H7 (cell line): Measurements from ENCODE around the gene IRF4. TPM values are rescaled to one million over a fixed set of nuclear protein-coding genes. Genes with fewer than 3 reads are reported as not detected.
A peak's percentile ranks its signal among the peaks of the same experiment; 100 is the strongest.

Experiments
- DNase-seq: peaks from one replicate; pipeline ENCODE4 v3.0.0; 2012
- H3K27me3 ChIP-seq: 2 replicates; pipeline ENCODE4 v1.6.0; 2011; ENCODE audit warnings: mild to moderate bottlenecking, low read length; ENCODE audit not compliant: control insufficient read depth, insufficient read depth
- H3K36me3 ChIP-seq: replicated peaks from 2 replicates; pipeline ENCODE4 v1.5.1; 2011; ENCODE audit warnings: low read length; ENCODE audit not compliant: control insufficient read depth, insufficient read depth
- H3K4me3 ChIP-seq: 2 replicates; pipeline ENCODE4 v1.5.1; 2011; ENCODE audit warnings: low read depth, mild to moderate bottlenecking, control low read depth, low read length, moderate library complexity; ENCODE audit not compliant: insufficient read depth
- total RNA-seq: library from RNA; depleted of rRNA; stranded (reverse); fragments of >200 nt; shearing (Covaris generic); gene quantifications from 2 replicates; pipeline ENCODE4 v1.2.3, GENCODE V29; 2014

IRF4 gene
- total RNA-seq, 1 experiment from 2014 or later = 1.1 TPM

GRCh38 chr6:390914-391558 lies 516 bp upstream of the IRF4 start:
- DNase-seq = peak; percentile 85
- H3K27me3 ChIP-seq = peaks cover 60% of the 10 kb centered on the region
- no peaks in the 10 kb centered on the region for H3K36me3 ChIP-seq
- peak overlapping the region; percentile 57 for H3K4me3 ChIP-seq

- peaks cover 60% of the 10 kb centered on the region for H3K27me3 ChIP-seq
- H3K4me3 ChIP-seq = peak overlapping the region; percentile 57
- peak; percentile 85 for DNase-seq
- H3K36me3 ChIP-seq = no peaks in the 10 kb centered on the region
Measured at GRCh38 chr6:392441-393390, 1.2 kb downstream of the IRF4 start.

GRCh38 chr6:393391-394221 lies 2.1 kb downstream of the IRF4 start:
- peak; percentile 60 for DNase-seq
- Histone ChIP-seq H3K4me3 (peak overlapping the region; percentile 57), H3K36me3 (no peaks in the 10 kb centered on the region), H3K27me3 (peaks cover 59% of the 10 kb centered on the region)

- Histone ChIP-seq H3K4me3 (no peak overlapping the region), H3K27me3 (peaks cover 53% of the 10 kb centered on the region), H3K36me3 (no peaks in the 10 kb centered on the region)
- no peak for DNase-seq
Measured at GRCh38 chr6:394641-395289, 3.2 kb downstream of the IRF4 start.

- no peak overlapping the region for H3K4me3 ChIP-seq
Measured at GRCh38 chr6:395432-396125, 4.0 kb downstream of the IRF4 start.

GRCh38 chr6:396126-396520 lies 4.6 kb downstream of the IRF4 start:
- DNase-seq = no peak
- no peaks in the 10 kb centered on the region for H3K36me3 ChIP-seq
- peaks cover 39% of the 10 kb centered on the region for H3K27me3 ChIP-seq
- no peak overlapping the region for H3K4me3 ChIP-seq

More at GRCh38 chr6:395432-396125, 4.0 kb downstream of the IRF4 start:
- DNase-seq = no peak
- Histone ChIP-seq H3K27me3 (peaks cover 45% of the 10 kb centered on the region), H3K36me3 (no peaks in the 10 kb centered on the region)

GRCh38 chr6:397056-397455 lies 5.5 kb downstream of the IRF4 start:
- Histone ChIP-seq H3K27me3 (peaks cover 33% of the 10 kb centered on the region), H3K36me3 (no peaks in the 10 kb centered on the region), H3K4me3 (no peak overlapping the region)
- DNase-seq = no peak

- Histone ChIP-seq H3K36me3 (no peaks in the 10 kb centered on the region), H3K27me3 (peaks cover 27% of the 10 kb centered on the region), H3K4me3 (no peak overlapping the region)
- no peak for DNase-seq
Measured at GRCh38 chr6:397604-398003, 6.1 kb downstream of the IRF4 start.

GRCh38 chr6:398065-398464 lies 6.5 kb downstream of the IRF4 start:
- no peak for DNase-seq
- Histone ChIP-seq H3K4me3 (no peak overlapping the region), H3K27me3 (peaks cover 23% of the 10 kb centered on the region), H3K36me3 (no peaks in the 10 kb centered on the region)

- no peak for DNase-seq
Measured at GRCh38 chr6:398558-399078, 7.1 kb downstream of the IRF4 start.

GRCh38 chr6:399785-400534 lies 8.4 kb downstream of the IRF4 start:
- Histone ChIP-seq H3K4me3 (no peak overlapping the region), H3K27me3 (peaks cover 4% of the 10 kb centered on the region)

More at GRCh38 chr6:398558-399078, 7.1 kb downstream of the IRF4 start:
- no peak overlapping the region for H3K4me3 ChIP-seq
- H3K36me3 ChIP-seq = no peaks in the 10 kb centered on the region
- peaks cover 17% of the 10 kb centered on the region for H3K27me3 ChIP-seq

GRCh38 chr6:400815-401214 lies 9.3 kb downstream of the IRF4 start:
- Histone ChIP-seq H3K4me3 (no peak overlapping the region), H3K36me3 (no peaks in the 10 kb centered on the region), H3K27me3 (no peaks in the 10 kb centered on the region)
- no peak for DNase-seq

More at GRCh38 chr6:399785-400534, 8.4 kb downstream of the IRF4 start:
- DNase-seq = no peak
- H3K36me3 ChIP-seq = no peaks in the 10 kb centered on the region
